Activated naive CD4-positive, alpha-beta T cell treated with anti-CD3 and anti-CD28 coated beads for 36 hours (primary cell): ENCODE results near the gene CLK2. TPM values are rescaled to one million over a fixed set of nuclear protein-coding genes. Genes with fewer than 3 reads are reported as not detected.

ENCODE experiments used
- CTCF ChIA-PET: fragments of 350-600 bp; sonication (Branson Sonifier 250); formaldehyde crosslinking; loops from one replicate; lab custom pipeline; 2021; ENCODE audit warnings: antibody characterized with exemption; lab: Charles Lee
- DNase-seq: peaks from one replicate; pipeline ENCODE4 v3.0.0-alpha.2; 2020
- H3K27ac Mint-ChIP-seq: one replicate; pipeline ENCODE4 v1.8.0; 2021; ENCODE audit warnings: mild to moderate bottlenecking, mixed read lengths
- H3K27me3 Mint-ChIP-seq: one replicate; pipeline ENCODE4 v1.8.0; 2021; ENCODE audit warnings: low read depth, mixed read lengths
- H3K36me3 Mint-ChIP-seq: one replicate; pipeline ENCODE4 v1.8.0; 2021; ENCODE audit warnings: low read depth, mixed read lengths
- H3K4me1 Mint-ChIP-seq: one replicate; pipeline ENCODE4 v1.8.0; 2021; ENCODE audit warnings: low read depth, mixed read lengths
- H3K4me3 Mint-ChIP-seq: one replicate; pipeline ENCODE4 v1.8.0; 2021; ENCODE audit warnings: mild to moderate bottlenecking, moderate library complexity, mixed read lengths
- H3K9me3 Mint-ChIP-seq: one replicate; pipeline ENCODE4 v1.8.0; 2021; ENCODE audit warnings: mixed read lengths
- intact Hi-C: fragments of 100-400 bp; cut with micrococcal nuclease; formaldehyde crosslinking; loops from one replicate; pipeline ENCODE4 v1.15.1; 2023
- total RNA-seq, 2 experiments: library from RNA; stranded (reverse); gene quantifications; one replicate each; pipeline ENCODE4 v1.2.3, GENCODE V29; 2021

Gene CLK2
- total RNA-seq, 2 experiments from 2014 or later: 52.6 to 54.5 TPM

DNA sequence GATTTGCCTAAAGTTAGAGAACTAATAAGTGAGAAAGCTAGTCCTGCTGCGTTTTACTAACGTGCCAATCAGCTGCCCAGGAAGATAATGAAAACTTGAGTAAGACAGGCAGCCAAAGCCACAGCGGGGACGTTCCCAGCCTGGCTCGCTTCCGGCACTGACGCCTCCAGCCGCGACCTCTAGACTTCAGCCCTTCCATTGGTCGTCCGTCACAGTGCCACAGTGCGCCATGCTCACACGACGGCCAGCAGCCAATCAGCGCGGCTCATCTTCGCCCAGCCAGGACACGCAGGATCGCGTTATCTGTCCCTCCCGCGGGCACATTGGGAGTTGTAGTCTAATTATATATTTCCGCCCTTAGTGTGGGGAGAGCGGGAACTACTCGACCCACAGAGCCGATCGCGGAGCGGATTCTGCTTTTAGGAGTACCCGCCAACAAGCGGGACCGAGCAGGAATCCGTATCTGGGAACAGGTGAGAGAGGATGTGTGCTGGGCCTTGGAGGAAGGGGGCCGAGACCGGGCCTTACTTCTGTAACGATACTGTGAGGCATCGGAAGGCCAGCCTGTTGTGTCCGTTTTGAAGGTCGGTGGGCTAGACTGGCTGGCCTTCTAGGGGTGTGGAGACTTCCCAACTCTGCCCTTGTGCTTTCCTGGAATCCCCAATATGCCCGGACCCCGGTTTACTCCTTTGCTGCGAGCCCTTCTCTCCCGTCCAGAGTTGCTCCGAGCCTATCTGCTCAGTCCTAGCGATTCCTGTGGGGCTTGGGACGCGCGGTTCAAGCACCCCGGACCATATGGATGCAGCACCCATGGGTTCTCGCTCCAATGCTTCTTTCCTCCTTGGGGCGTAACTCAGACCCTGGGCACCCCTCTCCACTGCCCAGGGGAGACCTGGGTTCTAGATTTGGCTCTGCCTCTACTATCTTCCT is 35.5 kb upstream of the CLK2 start, which contains the start of gene FDPS:
Gene FDPS (plus strand): TSS at position 374 of the 930 bp plus-strand sequence. CDS start 924 bp downstream, outside the sequence.
- no peaks in the 10 kb centered on the region for H3K9me3 Mint-ChIP-seq
- peak within 1 kb of the TSS; percentile 99 for H3K27ac Mint-ChIP-seq
- peak; percentile 99 for DNase-seq
- peaks cover 35% of the 10 kb centered on the region for H3K4me1 Mint-ChIP-seq
- H3K4me3 Mint-ChIP-seq: peak within 1 kb of the TSS; percentile 96
- intact Hi-C loops: loop anchor here (1.0 to 5.0 kb wide), 15 partner anchors 15 to 746 kb away; partner anchors contain the start of genes CLK2, ENTREP3, HCN3 and KRTCAP2
- H3K27me3 Mint-ChIP-seq: no peaks in the 10 kb centered on the region
- H3K36me3 Mint-ChIP-seq: peaks cover 43% of the 10 kb centered on the region
- CTCF ChIA-PET: interaction anchor here (0.8 to 1.9 kb wide), 4 partner anchors 15 to 102 kb away, joined by 3 to 34 read pairs (median 6); partner anchors contain the start of genes CLK2 and THBS3

DNA sequence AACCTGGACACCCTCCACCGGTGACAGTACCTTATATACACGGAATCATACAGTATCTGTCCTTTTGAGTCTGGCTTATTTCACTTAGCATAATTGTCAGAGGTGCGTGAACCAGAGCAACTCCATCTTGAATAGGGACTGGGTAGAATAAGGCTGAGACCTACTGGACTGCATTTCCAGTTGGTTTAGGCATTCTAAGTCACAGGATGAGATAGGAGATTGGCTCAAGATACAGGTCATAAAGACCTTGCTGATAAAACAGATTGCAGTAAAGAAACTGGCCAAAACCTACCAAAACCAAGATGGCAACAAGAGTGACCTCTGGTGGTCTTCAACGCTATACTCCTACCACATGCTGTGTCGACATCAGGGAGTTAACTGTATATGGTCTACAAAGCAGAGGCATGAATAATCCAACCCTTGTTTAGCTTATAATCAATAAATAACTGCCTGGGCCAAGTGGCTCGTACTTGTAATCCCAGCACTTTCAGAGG is 34.0 kb upstream of the CLK2 start:
- H3K27me3 Mint-ChIP-seq: no peaks in the 10 kb centered on the region
- H3K36me3 Mint-ChIP-seq: peaks cover 32% of the 10 kb centered on the region
- H3K27ac Mint-ChIP-seq: peak overlapping the region; percentile 99
- H3K4me3 Mint-ChIP-seq: peak overlapping the region; percentile 96
- CTCF ChIA-PET: interaction anchor here (0.6 to 1.9 kb wide), 8 partner anchors 8 to 371 kb away, joined by 3 to 34 read pairs (median 3); partner anchors contain the start of gene PMVK
- intact Hi-C loops: loop anchor here (5.0 kb wide), 2 partner anchors 115 to 135 kb away; partner anchors contain the start of genes KRTCAP2 and TRIM46
- H3K9me3 Mint-ChIP-seq: no peaks in the 10 kb centered on the region
- DNase-seq: peak; percentile 34
- peaks cover 28% of the 10 kb centered on the region for H3K4me1 Mint-ChIP-seq

DNA sequence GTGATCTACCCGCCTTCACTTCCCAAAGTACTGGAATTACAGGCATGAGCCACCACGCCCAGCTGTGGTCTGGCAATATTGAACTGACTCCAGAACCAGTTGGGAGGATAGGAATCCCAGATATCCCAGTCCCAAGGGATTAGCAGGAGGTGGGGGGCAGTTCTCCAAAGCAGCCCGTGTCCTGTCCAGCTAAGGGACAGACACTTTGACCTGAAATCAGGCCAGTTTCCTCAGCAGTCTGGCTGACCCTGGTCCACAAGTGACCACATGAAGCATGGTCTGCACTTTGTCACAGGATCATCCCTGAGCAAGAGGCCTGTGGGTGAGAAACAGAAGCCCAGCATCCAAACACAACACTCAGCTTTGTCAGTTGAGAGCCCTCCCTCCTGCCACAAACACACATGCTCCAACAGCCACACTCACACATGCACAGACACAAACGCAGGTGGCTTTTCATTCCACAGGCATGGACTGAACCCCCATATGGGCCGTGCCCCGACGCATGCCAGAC is 32.6 kb upstream of the CLK2 start:
- intact Hi-C loops: loop anchor here (5.0 kb wide), 2 partner anchors 114 to 134 kb away; partner anchors contain the start of genes KRTCAP2 and TRIM46
- no peak for DNase-seq
- CTCF ChIA-PET: interaction anchor here (0.7 to 2.1 kb wide), 3 partner anchors 26 to 112 kb away, joined by 3 to 12 read pairs (median 3); no protein-coding TSS in a partner anchor
- H3K27ac Mint-ChIP-seq: peak overlapping the region; percentile 61
- no peaks in the 10 kb centered on the region for H3K9me3 Mint-ChIP-seq
- peaks cover 20% of the 10 kb centered on the region for H3K36me3 Mint-ChIP-seq
- H3K27me3 Mint-ChIP-seq: no peaks in the 10 kb centered on the region
- H3K4me1 Mint-ChIP-seq: peaks cover 17% of the 10 kb centered on the region
- no peak overlapping the region for H3K4me3 Mint-ChIP-seq

DNA sequence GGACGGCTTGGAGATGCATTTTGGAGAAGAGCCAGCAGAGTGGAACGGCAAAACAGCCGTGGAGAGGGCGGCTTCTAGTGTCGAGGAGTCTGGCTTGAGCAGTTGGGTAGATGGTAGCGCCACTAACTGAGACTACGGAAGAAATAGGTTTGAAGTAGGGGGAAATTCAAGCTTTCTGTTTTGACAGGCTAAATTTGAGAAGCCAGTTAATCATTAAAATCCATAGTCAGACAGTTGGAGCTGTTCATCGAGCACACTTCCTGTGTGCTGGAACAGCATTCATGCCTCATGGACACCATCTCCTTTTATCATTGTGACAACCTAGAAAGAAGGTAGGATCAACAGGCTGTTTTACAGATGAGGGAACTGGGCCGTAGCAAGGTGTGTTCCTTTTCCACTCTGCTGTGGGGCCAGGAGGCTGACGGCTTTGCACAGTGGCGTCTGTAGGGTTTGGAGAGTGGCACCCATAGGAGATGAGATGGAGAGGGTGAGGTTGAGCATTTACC is 31.3 kb upstream of the CLK2 start:
- no peaks in the 10 kb centered on the region for H3K27me3 Mint-ChIP-seq
- H3K4me3 Mint-ChIP-seq: no peak overlapping the region
- DNase-seq: no peak
- no peaks in the 10 kb centered on the region for H3K9me3 Mint-ChIP-seq
- H3K36me3 Mint-ChIP-seq: peaks cover 8% of the 10 kb centered on the region
- intact Hi-C loops: loop anchor here (5.0 kb wide), 2 partner anchors 112 to 132 kb away; partner anchors contain the start of genes KRTCAP2 and TRIM46
- CTCF ChIA-PET: interaction anchor here (1.2 to 2.1 kb wide), 2 partner anchors 19 to 54 kb away, joined by 3 to 12 read pairs; no protein-coding TSS in a partner anchor
- peaks cover 5% of the 10 kb centered on the region for H3K4me1 Mint-ChIP-seq
- H3K27ac Mint-ChIP-seq: no peak overlapping the region

DNA sequence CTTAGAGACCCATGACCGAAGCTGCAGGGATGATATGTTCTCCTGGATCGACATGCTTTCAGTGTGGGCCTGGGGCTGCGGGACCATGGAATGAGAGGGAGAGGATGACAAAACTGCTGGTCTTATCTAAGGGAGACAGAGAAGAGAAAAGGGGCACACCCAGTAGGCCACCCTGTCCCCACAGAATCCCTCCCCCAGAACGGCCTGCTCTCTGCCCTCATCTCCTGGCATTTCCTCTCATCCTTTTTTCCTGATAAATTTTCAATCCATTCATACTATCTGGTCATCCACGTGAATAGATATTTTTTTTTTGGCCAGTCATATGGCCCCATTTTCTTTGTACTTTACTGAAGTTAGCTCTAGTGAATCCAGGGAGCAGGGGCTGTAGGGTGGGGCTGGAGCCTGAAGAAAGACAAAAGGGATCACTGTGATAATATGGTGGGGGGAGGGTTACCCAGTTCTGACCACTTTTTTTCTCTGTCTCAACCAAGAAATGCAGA is 28.1 kb upstream of the CLK2 start, which contains the start of gene PKLR:
Gene PKLR (minus strand): TSS at position 97 of the 500 bp plus-strand sequence. CDS start 43 bp downstream, at position 54.
- DNase-seq: no peak
- CTCF ChIA-PET: interaction anchor here (2.9 kb wide), 1 partner anchor 51 kb away, joined by 10 read pairs; no protein-coding TSS in a partner anchor
- H3K27me3 Mint-ChIP-seq: peaks cover 8% of the 10 kb centered on the region
- no peak within 1 kb of the TSS for H3K27ac Mint-ChIP-seq
- H3K9me3 Mint-ChIP-seq: no peaks in the 10 kb centered on the region
- H3K36me3 Mint-ChIP-seq: no peaks in the 10 kb centered on the region
- intact Hi-C loops: no loop called here
- H3K4me1 Mint-ChIP-seq: no peaks in the 10 kb centered on the region
- H3K4me3 Mint-ChIP-seq: no peak within 1 kb of the TSS

DNA sequence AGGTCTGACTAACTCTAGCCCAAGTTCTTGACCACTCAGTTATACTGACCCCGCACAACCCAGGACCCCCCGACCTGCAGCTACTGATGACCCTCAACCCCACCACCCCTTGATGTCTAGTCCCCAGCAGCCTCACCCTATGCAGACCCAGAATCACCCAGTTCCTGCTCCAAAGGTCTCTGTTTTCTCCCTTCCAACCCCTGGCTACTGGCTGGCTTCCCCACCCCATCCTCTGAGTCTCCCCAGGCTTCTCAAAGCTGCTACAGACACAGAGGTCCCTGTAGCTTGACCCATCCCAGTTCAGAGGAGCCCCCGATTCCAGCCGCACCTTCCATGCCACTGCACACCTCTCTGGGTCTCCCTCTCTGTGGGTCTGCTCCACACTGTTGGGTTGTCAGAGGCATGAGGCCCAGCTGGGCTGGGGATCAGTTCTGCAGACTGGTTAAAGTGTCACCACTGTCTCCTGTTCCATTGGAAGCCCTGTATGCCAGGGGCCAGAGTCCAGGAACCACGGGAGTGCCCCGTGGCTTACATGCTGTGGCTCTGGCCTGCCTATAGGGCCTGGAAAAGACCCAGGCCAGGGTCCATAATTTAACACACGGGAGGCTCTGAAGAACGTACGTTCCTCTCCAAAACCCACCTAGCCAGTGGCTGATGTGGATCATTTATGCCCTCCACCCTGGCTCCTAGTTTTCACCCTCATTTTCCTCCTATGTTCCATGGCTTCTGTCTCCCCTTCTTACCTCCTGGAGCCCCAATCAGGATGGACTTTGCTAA is 27.4 kb upstream of the CLK2 start:
- CTCF ChIA-PET: interaction anchor here (2.9 kb wide), 1 partner anchor 50 kb away, joined by 10 read pairs; no protein-coding TSS in a partner anchor
- no peaks in the 10 kb centered on the region for H3K36me3 Mint-ChIP-seq
- no peaks in the 10 kb centered on the region for H3K4me1 Mint-ChIP-seq
- no peak overlapping the region for H3K4me3 Mint-ChIP-seq
- intact Hi-C loops: no loop called here
- no peak overlapping the region for H3K27ac Mint-ChIP-seq
- no peak for DNase-seq
- H3K9me3 Mint-ChIP-seq: no peaks in the 10 kb centered on the region
- H3K27me3 Mint-ChIP-seq: peaks cover 13% of the 10 kb centered on the region

DNA sequence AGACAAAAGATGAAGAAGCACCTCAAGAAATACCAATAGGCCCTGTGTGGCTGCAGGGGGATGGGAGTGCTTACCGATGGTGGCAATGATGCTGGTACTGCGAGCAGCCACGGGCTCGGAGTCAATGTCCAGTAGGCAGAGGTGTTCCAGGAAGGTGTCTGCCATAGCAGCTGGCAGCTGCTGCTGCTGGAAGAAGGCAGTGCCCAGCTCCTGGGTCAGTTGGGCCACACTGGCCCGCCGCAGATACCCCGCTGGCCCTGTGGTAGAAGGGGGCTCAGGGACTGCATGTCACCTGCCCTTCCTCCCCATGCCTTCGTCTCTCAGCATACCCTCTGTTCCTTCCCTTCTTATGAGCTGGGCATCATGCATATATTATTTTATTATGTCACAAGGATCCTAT is 26.7 kb upstream of the CLK2 start:
- Mint-ChIP-seq H3K9me3 (no peaks in the 10 kb centered on the region), H3K36me3 (no peaks in the 10 kb centered on the region), H3K4me1 (no peaks in the 10 kb centered on the region), H3K4me3 (no peak overlapping the region), H3K27ac (no peak overlapping the region), H3K27me3 (peaks cover 17% of the 10 kb centered on the region)
- intact Hi-C loops: no loop called here
- CTCF ChIA-PET: interaction anchor here (2.9 kb wide), 1 partner anchor 49 kb away, joined by 10 read pairs; no protein-coding TSS in a partner anchor
- no peak for DNase-seq

DNA sequence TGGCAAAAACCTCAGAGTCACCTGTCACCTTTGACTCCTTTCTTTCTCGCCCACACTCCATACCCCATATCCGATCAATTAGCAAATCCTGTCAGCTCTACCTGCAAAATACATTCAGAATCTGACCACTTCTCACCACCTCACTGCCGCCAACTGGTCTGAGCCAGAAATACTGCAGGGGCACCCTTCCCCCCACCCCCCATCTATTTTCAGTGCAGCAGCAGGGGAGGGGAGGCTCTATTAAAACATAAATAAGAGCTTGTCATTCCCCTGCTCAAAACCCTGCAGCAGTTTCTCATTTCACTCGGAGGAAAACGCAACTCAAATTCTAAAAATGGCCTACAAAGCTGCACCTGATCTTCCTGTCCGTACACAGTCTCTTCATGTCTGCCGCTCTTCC is 24.1 kb upstream of the CLK2 start:
- Mint-ChIP-seq H3K27me3 (peaks cover 24% of the 10 kb centered on the region), H3K36me3 (no peaks in the 10 kb centered on the region)

DNA sequence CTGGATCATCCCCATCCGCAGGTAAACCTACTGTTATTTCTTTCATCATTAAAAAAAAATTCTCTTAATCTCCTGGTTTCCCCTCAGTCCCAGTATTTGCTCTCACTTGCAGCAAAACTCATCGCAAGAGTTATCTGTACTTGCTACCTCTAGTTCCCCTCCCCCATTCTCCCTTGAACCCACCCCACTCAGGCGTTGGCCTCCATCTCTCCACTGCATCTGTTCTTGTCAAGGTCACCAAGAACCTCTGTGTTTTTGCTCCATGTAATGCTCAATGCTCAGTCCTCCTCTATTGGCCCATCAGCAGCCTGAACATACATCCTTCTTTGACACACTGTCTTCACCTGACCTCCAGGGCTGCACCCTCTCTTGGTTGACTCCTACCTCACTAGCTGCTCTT is 23.4 kb upstream of the CLK2 start:
- Mint-ChIP-seq H3K4me3 (no peak overlapping the region), H3K4me1 (peaks cover 4% of the 10 kb centered on the region), H3K36me3 (no peaks in the 10 kb centered on the region), H3K9me3 (no peaks in the 10 kb centered on the region), H3K27ac (no peak overlapping the region), H3K27me3 (peaks cover 24% of the 10 kb centered on the region)
- DNase-seq: no peak
- intact Hi-C loops: no loop called here
- CTCF ChIA-PET: interaction anchor here (0.8 to 2.1 kb wide), 2 partner anchors 17 to 46 kb away, joined by 3 to 7 read pairs; no protein-coding TSS in a partner anchor

More for the DNA sequence above, 24.1 kb upstream of the CLK2 start:
- DNase-seq: no peak
- H3K4me3 Mint-ChIP-seq: no peak overlapping the region
- no peaks in the 10 kb centered on the region for H3K9me3 Mint-ChIP-seq
- intact Hi-C loops: no loop called here
- CTCF ChIA-PET: interaction anchor here (0.9 to 2.1 kb wide), 2 partner anchors 47 to 63 kb away, joined by 3 to 7 read pairs; no protein-coding TSS in a partner anchor
- peaks cover 4% of the 10 kb centered on the region for H3K4me1 Mint-ChIP-seq
- no peak overlapping the region for H3K27ac Mint-ChIP-seq

DNA sequence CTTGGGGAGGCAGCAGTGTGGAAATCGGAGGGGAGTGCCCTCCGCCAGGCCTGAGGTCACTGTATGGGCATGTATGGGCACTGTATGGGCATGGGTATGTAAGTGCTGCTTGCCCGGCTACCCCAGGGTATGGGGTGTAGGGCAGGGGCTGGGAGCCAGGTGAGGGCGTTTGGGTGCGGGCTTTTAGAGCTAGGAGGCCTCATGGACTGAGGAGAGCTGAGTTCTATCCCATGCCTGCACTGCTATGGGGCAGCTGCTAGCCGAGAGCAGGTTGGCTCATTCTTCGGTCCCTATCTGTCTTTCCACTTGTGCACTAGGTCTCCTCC is 22.6 kb upstream of the CLK2 start:
- Mint-ChIP-seq H3K27ac (no peak overlapping the region), H3K27me3 (peaks cover 24% of the 10 kb centered on the region), H3K9me3 (no peaks in the 10 kb centered on the region), H3K4me1 (peaks cover 4% of the 10 kb centered on the region), H3K36me3 (no peaks in the 10 kb centered on the region), H3K4me3 (no peak overlapping the region)
- CTCF ChIA-PET: interaction anchor here (0.8 kb wide), 1 partner anchor 17 kb away, joined by 3 read pairs; no protein-coding TSS in a partner anchor
- intact Hi-C loops: no loop called here
- no peak for DNase-seq
